Progenitor cell of endocrine pancreas (in vitro differentiated cells): ENCODE results near the gene RIPPLY1. TPM values are rescaled to one million over a fixed set of nuclear protein-coding genes. Genes with fewer than 3 reads are reported as not detected.

ENCODE experiments used
- DNase-seq: peaks from one replicate; pipeline ENCODE4 v3.0.0; 2021; ENCODE audit warnings: low spot score; ENCODE audit not compliant: unreplicated experiment
- H3K27ac Mint-ChIP-seq: 2 replicates; pipeline ENCODE4 v1.8.0; 2021; ENCODE audit warnings: mild to moderate bottlenecking, moderate library complexity, mixed read lengths
- H3K27me3 Mint-ChIP-seq: 2 replicates; pipeline ENCODE4 v1.8.0; 2021; ENCODE audit warnings: mixed read lengths
- H3K36me3 Mint-ChIP-seq: 2 replicates; pipeline ENCODE4 v1.8.0; 2022; ENCODE audit warnings: mixed read lengths; ENCODE audit not compliant: insufficient read depth
- H3K4me1 Mint-ChIP-seq: 2 replicates; pipeline ENCODE4 v1.8.0; 2021; ENCODE audit warnings: low read depth, mixed read lengths
- H3K4me3 Mint-ChIP-seq: 2 replicates; pipeline ENCODE4 v1.8.0; 2021; ENCODE audit warnings: low read depth, mild to moderate bottlenecking, moderate library complexity, mixed read lengths
- H3K9me3 Mint-ChIP-seq: 2 replicates; pipeline ENCODE4 v1.8.0; 2021; ENCODE audit warnings: low read depth, mixed read lengths
- CTCF ChIP-seq: fragments of 200-600 bp; sonication (generic); IDR thresholded peaks from one replicate; pipeline ENCODE4 v1.5.0; 2021; ENCODE audit warnings: antibody characterized with exemption, mild to moderate bottlenecking; ENCODE audit not compliant: unreplicated experiment
- total RNA-seq: library from RNA; stranded (reverse); gene quantifications from 2 replicates; pipeline ENCODE4 v1.2.1, GENCODE V29; 2021

RIPPLY1 gene
- total RNA-seq, 1 donor from 2014 or later, result not detected

GRCh38 chrX:106903856-106904528, 851 bp upstream of the RIPPLY1 start:
- Mint-ChIP-seq H3K36me3 (no peaks in the 10 kb centered on the region), H3K9me3 (peaks cover 22% of the 10 kb centered on the region), H3K4me3 (no peak overlapping the region), H3K27ac (no peak overlapping the region), H3K4me1 (peaks cover 4% of the 10 kb centered on the region), H3K27me3 (no peaks in the 10 kb centered on the region)
- no peak for DNase-seq
- TF ChIP-seq CTCF, result no peak

GRCh38 chrX:106902684-106903083, 457 bp downstream of the RIPPLY1 start:
- no peak overlapping the region for H3K4me3 Mint-ChIP-seq
- peaks cover 4% of the 10 kb centered on the region for H3K4me1 Mint-ChIP-seq
- TF ChIP-seq CTCF, result no peak
- H3K27me3 Mint-ChIP-seq, result no peaks in the 10 kb centered on the region
- DNase-seq, result no peak
- no peak overlapping the region for H3K27ac Mint-ChIP-seq
- peaks cover 16% of the 10 kb centered on the region for H3K9me3 Mint-ChIP-seq
- H3K36me3 Mint-ChIP-seq, result no peaks in the 10 kb centered on the region

GRCh38 chrX:106901781-106902219, 1.3 kb downstream of the RIPPLY1 start:
- Mint-ChIP-seq H3K4me1 (peaks cover 4% of the 10 kb centered on the region), H3K27ac (no peak overlapping the region), H3K36me3 (no peaks in the 10 kb centered on the region), H3K27me3 (no peaks in the 10 kb centered on the region), H3K9me3 (peaks cover 15% of the 10 kb centered on the region), H3K4me3 (no peak overlapping the region)
- TF ChIP-seq CTCF, result no peak
- DNase-seq, result no peak

- H3K4me1 Mint-ChIP-seq, result peaks cover 2% of the 10 kb centered on the region
- TF ChIP-seq CTCF, result no peak
- no peak for DNase-seq
- no peaks in the 10 kb centered on the region for H3K36me3 Mint-ChIP-seq
- peaks cover 12% of the 10 kb centered on the region for H3K9me3 Mint-ChIP-seq
- H3K4me3 Mint-ChIP-seq, result no peak overlapping the region
- no peak overlapping the region for H3K27ac Mint-ChIP-seq
- no peaks in the 10 kb centered on the region for H3K27me3 Mint-ChIP-seq
These were observed 1.8 kb downstream of the RIPPLY1 start for GRCh38 chrX:106901341-106901740.

- no peak for DNase-seq
- Mint-ChIP-seq H3K4me3 (no peak overlapping the region), H3K36me3 (no peaks in the 10 kb centered on the region), H3K27me3 (no peaks in the 10 kb centered on the region), H3K27ac (no peak overlapping the region), H3K9me3 (peaks cover 18% of the 10 kb centered on the region), H3K4me1 (peaks cover 2% of the 10 kb centered on the region)
- no peak for TF ChIP-seq CTCF
These were observed 3.3 kb downstream of the RIPPLY1 start for GRCh38 chrX:106899841-106900240.
